GM11168 (cell line): ENCODE results near the gene RHOA.

Experiments
- in situ Hi-C: fragments of 300-500 bp; cut with MboI; formaldehyde crosslinking; loops from one replicate; pipeline ENCODE4 v1.12.0; 2022; ENCODE audit warnings: low sequenced_read_pairs; ENCODE audit not compliant: unreplicated experiment

The RHOA gene

DNA sequence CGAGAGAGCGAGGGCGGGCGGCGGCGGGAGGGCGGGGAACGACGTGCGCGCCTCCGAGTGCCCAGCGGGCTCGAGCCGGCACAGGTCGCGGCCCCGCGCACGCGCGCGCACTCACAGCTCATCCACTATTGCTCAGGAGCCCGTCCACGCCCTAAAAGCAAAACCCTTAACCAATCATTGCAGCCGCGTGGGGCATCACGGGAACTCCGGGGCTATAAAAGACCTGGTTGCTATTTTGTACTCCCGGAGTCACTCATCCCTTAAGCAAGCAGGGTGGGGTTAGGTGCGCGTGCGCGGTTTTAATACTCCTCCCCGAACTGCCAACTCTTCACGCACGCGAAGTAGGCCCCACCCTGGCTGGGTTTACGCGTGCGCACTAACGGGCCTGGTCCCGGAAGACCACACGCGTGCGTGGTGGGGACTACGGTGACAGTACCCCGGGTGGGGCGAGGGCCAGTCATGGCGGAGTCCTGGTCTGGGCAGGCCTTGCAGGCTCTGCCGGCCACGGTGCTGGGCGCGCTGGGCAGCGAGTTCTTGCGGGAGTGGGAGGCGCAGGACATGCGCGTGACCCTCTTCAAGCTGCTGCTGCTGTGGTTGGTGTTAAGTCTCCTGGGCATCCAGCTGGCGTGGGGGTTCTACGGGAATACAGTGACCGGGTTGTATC, at the start of gene RHOA, which contains the start of gene TCTA:
TSS of gene RHOA (minus strand) at position 9 of the 664 bp plus-strand sequence. CDS start 36,387 bp downstream, outside the sequence.
TSS of gene TCTA (plus strand) at position 456 of the 664 bp plus-strand sequence. CDS start at position 460, 4 bp downstream.
- in situ Hi-C loops: no loop called here

GRCh38 chr3:49460956-49461355, 49.2 kb upstream of the RHOA start:
- in situ Hi-C loops: no loop called here

DNA sequence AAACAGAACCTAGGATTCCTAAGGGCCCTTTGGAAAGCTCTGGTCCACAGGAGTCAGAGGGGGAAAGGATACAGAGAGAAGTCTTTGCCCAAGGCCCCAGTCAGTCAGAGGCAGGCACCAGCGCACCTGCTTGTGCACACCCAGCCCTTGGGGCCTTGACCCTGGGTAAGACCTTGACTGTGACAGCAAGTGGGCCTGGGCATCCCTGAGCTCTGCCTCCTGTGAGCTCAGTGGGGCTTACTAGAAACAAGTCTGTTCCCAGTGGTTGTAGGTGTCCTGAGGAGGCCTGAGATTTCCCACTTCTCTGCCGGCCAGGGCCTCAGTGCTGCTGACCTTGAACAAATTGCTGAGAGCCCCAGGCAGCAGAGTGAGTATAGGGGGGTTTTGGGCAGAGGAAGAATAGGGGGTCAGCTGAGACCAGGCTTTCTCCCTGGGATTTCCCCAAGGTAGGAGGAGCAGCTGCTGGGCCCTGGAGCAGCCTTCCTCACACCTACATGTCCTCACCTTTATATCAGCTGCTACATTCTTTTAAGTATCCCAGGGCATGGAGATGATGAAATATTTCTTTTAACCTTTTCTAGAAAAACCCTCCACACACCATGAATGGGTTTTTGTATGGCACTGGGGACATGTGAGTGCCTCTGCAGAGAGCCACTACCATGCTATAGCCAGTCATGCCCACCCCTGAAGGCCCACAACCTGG, 48.6 kb upstream of the RHOA start:
- in situ Hi-C loops: no loop called here

DNA sequence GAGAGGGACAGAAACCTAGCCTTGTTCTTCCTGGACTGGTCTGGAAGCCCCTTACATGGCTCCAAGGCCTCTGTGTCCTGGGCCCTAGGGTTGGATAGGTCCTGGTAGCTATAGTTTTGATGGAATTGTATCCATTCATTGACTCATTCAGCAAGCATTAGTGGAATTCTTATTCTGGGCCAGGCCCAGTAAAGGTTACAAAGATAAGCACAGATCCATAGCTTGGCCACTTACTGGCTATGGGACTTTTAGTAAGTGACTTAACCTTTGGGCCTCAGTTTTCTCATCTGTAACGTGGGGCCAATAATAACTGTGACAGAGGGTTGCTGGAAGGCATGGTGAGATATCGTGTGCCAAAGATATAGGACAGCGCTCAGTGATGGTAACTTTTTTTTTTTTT, 44.7 kb upstream of the RHOA start:
- in situ Hi-C loops: loop anchor here (10.0 kb wide), 1 partner anchor 132 kb away; no protein-coding TSS in a partner anchor

DNA sequence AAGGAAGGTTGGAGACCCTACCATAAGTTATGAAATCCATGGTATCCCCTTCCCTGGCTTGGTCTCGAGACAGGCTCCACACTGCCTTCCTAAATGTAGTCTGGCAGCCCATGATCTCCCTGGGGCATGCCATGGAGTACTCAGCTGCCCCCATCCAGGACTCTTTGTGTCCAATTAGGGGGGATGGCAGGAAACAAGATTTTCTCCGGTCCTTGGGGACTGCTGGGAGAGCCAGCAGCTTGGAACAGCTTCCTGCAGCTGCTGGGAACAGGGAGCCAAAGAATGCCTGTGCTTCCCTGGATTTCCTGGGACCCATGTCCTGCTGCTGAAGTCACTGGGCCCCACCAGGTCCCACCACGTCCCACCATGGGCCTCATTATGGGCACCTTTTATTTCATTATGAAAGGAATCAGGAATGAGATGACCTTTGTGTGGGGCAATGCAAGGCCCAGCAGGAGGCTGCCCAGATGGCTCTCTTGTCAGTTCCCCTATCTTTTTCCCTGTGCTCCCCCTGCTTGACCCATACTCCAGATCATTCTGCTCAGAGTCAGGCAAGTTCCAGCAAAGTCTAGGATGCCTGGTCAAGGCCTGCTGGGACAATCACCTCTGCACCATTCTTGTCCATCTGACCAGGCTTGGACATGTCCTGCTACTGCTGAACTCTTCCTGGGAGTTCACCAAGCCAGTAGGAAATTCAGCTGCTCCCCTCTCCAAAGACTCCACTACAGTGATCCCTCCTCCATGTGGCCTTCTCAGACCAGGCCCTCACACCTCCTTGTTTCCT, 43.3 kb upstream of the RHOA start:
- in situ Hi-C loops: loop anchor here (10.0 kb wide), 1 partner anchor 130 kb away; no protein-coding TSS in a partner anchor

DNA sequence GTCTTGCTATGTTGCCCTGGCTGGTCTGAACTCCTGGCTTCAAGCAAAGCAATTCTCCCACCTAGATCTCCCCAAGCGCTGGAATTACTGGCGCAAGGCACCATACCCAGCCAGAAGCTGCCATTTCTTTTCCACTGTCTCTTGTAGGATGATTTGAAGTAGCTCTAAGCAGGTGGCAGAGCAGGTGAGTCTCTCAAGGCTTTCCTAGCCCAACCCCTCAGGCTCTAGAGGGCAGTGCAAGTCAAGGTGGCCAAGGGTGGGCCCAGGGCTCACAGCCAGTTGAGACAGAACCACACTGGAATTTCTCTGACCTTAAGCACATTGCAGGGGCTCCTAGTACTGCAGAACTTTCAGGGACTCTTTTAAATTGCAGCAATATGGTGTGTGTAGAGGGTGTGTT, 42.7 kb upstream of the RHOA start:
- in situ Hi-C loops: loop anchor here (10.0 kb wide), 1 partner anchor 130 kb away; no protein-coding TSS in a partner anchor

DNA sequence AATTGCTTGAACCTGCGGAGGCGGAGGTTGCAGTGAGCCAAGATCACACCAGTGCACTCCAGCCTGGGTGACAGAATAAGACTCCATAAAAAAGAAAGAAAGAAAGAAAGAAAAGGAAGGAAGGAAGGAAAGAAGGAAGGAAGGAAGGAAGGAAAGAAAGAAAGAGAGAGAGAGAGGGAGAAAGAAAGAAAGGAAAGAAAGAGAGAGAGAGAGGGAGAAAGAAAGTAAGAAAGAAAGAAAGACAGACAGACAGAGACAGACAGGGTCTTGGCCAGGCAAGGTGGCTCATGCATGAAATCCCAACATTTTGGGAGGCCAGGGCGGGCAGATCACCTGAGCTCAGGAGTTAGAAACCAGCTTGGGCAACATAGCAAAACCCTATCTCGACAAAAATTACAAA, 41.8 kb upstream of the RHOA start:
- in situ Hi-C loops: loop anchor here (10.0 kb wide), 1 partner anchor 129 kb away; no protein-coding TSS in a partner anchor

- in situ Hi-C loops: loop anchor here (5.0 to 25.0 kb wide), 2 partner anchors 103 to 283 kb away; partner anchors contain the start of genes CCDC71, KLHDC8B and USP4
These were observed 33.6 kb upstream of the RHOA start for GRCh38 chr3:49445391-49445790.

GRCh38 chr3:49434731-49435130, 23.0 kb upstream of the RHOA start:
- in situ Hi-C loops: loop anchor here (25.0 kb wide), 1 partner anchor 272 kb away; the partner anchor contains the start of genes CCDC71 and KLHDC8B

- in situ Hi-C loops: loop anchor here (25.0 kb wide), 1 partner anchor 266 kb away; the partner anchor contains the start of genes CCDC71 and KLHDC8B
These were observed 16.9 kb upstream of the RHOA start for GRCh38 chr3:49428752-49429080.

GRCh38 chr3:49427586-49427985, 15.8 kb upstream of the RHOA start:
- in situ Hi-C loops: loop anchor here (25.0 kb wide), 1 partner anchor 265 kb away; the partner anchor contains the start of genes CCDC71 and KLHDC8B

DNA sequence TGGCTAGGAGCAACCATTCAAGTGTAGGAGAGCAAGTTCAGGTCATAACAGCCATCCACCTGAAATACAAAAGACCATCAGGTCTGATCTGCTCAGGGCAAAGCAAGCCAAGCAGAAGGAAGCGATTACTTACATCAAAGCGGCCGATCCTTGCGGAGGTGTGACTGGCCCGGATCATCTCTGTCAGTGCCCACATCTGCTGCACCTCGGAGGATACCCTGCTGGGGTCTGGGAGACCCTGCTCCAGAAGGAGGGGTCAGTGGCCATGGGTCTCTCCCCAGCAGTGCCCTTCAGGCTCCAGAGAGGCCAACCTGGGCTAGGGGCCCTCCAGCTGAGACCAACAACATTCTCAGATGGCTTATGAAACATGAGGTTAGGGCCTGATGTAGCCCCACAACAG, 13.0 kb upstream of the RHOA start:
- in situ Hi-C loops: loop anchor here (25.0 kb wide), 1 partner anchor 263 kb away; the partner anchor contains the start of genes CCDC71 and KLHDC8B

GRCh38 chr3:49422379-49423248, 10.8 kb upstream of the RHOA start, which contains the start of gene AMT:
TSS of gene AMT (minus strand) at chr3:49422473. CDS start at chr3:49422450, 23 bp downstream.
- in situ Hi-C loops: no loop called here

GRCh38 chr3:49421890-49422378, 10.2 kb upstream of the RHOA start:
- in situ Hi-C loops: no loop called here

GRCh38 chr3:49417516-49418120, 5.8 kb upstream of the RHOA start:
- in situ Hi-C loops: no loop called here

DNA sequence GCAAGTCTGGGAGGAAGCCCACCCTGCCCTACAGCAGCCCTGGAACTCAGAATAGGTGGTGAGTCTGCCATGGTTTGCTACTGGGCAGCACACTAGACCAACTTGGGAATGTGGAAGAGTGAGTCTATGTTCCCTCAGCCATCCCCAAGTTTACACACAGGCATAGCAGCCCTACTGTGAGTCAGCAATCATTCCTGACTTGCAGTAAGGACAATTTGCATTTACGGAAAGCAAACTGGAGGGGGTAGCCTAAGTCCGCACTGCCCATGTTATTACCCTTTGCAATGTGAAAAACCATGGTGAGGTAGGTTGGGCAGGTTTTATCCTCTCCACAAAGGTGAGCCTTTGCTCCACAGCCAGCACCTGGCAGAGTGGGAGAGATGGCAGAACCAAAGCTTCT, 5.1 kb upstream of the RHOA start:
- in situ Hi-C loops: no loop called here

DNA sequence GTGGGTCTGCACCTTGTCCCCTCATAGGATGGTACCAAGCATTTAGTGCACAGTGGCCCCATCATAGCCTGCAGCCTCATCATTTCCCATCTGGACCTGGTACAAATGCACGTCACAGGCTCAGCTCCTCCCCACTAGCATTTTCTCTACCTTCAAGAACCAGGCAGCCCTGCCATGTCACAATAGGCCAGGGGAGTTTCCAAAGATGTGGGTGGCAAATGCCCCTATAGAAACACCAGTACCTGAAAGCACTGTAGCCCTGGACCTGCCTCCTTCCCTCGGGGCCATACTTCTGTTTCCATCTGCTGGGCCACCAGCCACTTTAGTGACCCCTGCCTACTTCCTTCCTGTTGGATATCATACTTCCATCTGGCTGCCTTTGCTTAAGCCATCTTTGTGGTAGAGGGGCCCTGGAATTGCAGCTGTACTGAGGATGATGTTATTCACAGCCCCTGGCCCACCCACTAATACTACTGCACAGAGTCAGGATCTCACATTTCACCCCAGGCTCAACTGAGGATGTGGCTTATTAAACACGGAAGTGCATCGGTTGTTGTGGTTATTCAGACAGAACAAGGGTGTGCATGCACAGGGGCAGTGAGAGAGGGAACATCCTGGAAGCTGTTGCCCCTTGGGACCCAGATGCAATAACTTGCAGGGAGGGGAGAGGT, 4.3 kb upstream of the RHOA start:
- in situ Hi-C loops: no loop called here

DNA sequence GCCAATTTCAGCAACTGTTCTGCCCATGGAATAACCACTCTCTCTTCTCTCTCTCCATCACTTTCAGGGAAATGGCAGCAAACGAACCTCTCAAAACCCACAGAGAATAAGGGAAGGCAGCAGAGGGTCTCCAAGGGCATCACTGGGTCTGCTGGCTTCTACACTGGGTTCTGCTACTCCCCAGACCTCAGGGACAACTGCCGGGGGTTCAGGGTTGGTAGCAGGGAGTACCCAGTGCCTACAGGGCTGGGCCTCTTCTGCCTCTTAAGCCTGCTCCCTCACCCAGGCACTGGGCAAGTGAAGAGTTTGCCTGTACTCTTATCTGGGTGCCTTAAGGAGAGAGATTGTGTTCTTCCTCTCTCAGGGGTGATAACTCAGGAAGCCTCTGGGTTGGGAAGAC, 3.0 kb upstream of the RHOA start:
- in situ Hi-C loops: no loop called here
